OCI-LY1 (cell line): ENCODE results near the gene NACC2.

Experiments
- H2AFZ ChIP-seq: fragments of 200-600 bp; sonication (generic), shearing (Covaris generic); 2 replicates; pipeline ENCODE4 v1.6.0; 2014; ENCODE audit warnings: antibody characterized with exemption, mild to moderate bottlenecking, low read length
- H3F3A ChIP-seq: fragments of 200-600 bp; sonication (generic), shearing (Covaris generic); 2 replicates; pipeline ENCODE4 v1.6.0; 2014; ENCODE audit warnings: mild to moderate bottlenecking, antibody characterized with exemption, low read length, moderate library complexity; ENCODE audit not compliant: insufficient read depth
- H3K27ac ChIP-seq: fragments of 200-600 bp; sonication (generic); 2 replicates; pipeline ENCODE4 v1.5.1; 2014; ENCODE audit warnings: low read length, mixed run types, mild to moderate bottlenecking, low read depth; ENCODE audit not compliant: poor library complexity, severe bottlenecking
- H3K27me3 ChIP-seq: fragments of 200-600 bp; sonication (generic); 2 replicates; pipeline ENCODE4 v1.6.0; 2014; ENCODE audit warnings: antibody characterized with exemption, mild to moderate bottlenecking, low read length, moderate library complexity; ENCODE audit not compliant: insufficient read depth
- H3K36me3 ChIP-seq: fragments of 200-600 bp; sonication (generic); 2 replicates; pipeline ENCODE4 v1.6.1; 2014; ENCODE audit warnings: mild to moderate bottlenecking, antibody characterized with exemption, low read length, moderate library complexity, mixed read lengths; ENCODE audit not compliant: insufficient read depth
- H3K4me1 ChIP-seq: fragments of 200-600 bp; sonication (generic); 2 replicates; pipeline ENCODE4 v1.5.1; 2014; ENCODE audit warnings: mild to moderate bottlenecking, low read length, moderate library complexity; ENCODE audit not compliant: insufficient read depth, severe bottlenecking
- H3K4me2 ChIP-seq: fragments of 200-600 bp; sonication (generic), shearing (Covaris generic); 2 replicates; pipeline ENCODE4 v1.6.1; 2014; ENCODE audit warnings: low read length
- H3K4me3 ChIP-seq: fragments of 200-600 bp; sonication (generic); 2 replicates; pipeline ENCODE4 v1.5.1; 2014; ENCODE audit warnings: low read length, low read depth, mild to moderate bottlenecking, mixed read lengths; ENCODE audit not compliant: poor library complexity, severe bottlenecking
- H3K79me2 ChIP-seq: fragments of 200-600 bp; shearing (Covaris generic); 2 replicates; pipeline ENCODE4 v1.6.1; 2016; ENCODE audit warnings: mixed run types, low read length, mixed read lengths; ENCODE audit not compliant: insufficient read depth
- H3K9ac ChIP-seq: fragments of 200-600 bp; sonication (generic), shearing (Covaris generic); 2 replicates; pipeline ENCODE4 v1.6.1; 2014; ENCODE audit warnings: mild to moderate bottlenecking, low read length, mixed read lengths
- H3K9me2 ChIP-seq: fragments of 200-600 bp; sonication (generic), shearing (Covaris generic); 2 replicates; pipeline ENCODE4 v1.6.1; 2014; ENCODE audit warnings: low read depth, mild to moderate bottlenecking, low read length, mixed read lengths
- H3K9me3 ChIP-seq: fragments of 200-600 bp; shearing (Covaris generic); 2 replicates; pipeline ENCODE4 v1.6.1; 2014; ENCODE audit warnings: low read length, mixed read lengths
- H4K20me1 ChIP-seq: fragments of 200-600 bp; sonication (generic), shearing (Covaris generic); 2 replicates; pipeline ENCODE4 v1.6.0; 2016; ENCODE audit warnings: mild to moderate bottlenecking, low read length; ENCODE audit not compliant: insufficient read depth
- CTCF ChIP-seq: fragments of 200-600 bp; sonication (generic), shearing (Covaris generic); IDR thresholded peaks from 2 replicates; pipeline ENCODE4 v1.5.1; 2017; ENCODE audit warnings: mild to moderate bottlenecking, antibody characterized with exemption, low read length, moderate library complexity, mixed read lengths
- EZH2 ChIP-seq: fragments of 200-600 bp; sonication (generic), shearing (Covaris generic); IDR thresholded peaks from 2 replicates; pipeline ENCODE4 v1.8.0; 2017; ENCODE audit warnings: borderline replicate concordance, mixed run types, mild to moderate bottlenecking, antibody characterized with exemption, low read length, moderate library complexity, mixed read lengths

Gene NACC2

GRCh38 chr9:136013116-136013515, 82.0 kb downstream of the NACC2 start:
- Histone ChIP-seq H3K4me2 (peak overlapping the region; percentile 35), H3K9me3 (no peaks in the 10 kb centered on the region), H3F3A (no peaks in the 10 kb centered on the region), H2AFZ (no peak overlapping the region), H3K9me2 (no peaks in the 10 kb centered on the region), H4K20me1 (no peaks in the 10 kb centered on the region), H3K27me3 (peaks cover 5% of the 10 kb centered on the region; the same call in 1 of the 2 replicates), H3K9ac (no peak overlapping the region), H3K27ac (peak overlapping the region; percentile 87), H3K4me1 (peaks cover 23% of the 10 kb centered on the region), H3K79me2 (no peaks in the 10 kb centered on the region), H3K36me3 (no peaks in the 10 kb centered on the region), H3K4me3 (no peak overlapping the region)
- TF ChIP-seq CTCF = no peak
- TF ChIP-seq EZH2 = no peak

GRCh38 chr9:136012651-136013050, 82.4 kb downstream of the NACC2 start:
- Histone ChIP-seq H3K27me3 (peaks cover 5% of the 10 kb centered on the region; the same call in 1 of the 2 replicates), H3K79me2 (no peaks in the 10 kb centered on the region), H3K4me2 (peak overlapping the region; percentile 66), H3K9me3 (no peaks in the 10 kb centered on the region), H3K9me2 (no peaks in the 10 kb centered on the region), H3K36me3 (no peaks in the 10 kb centered on the region), H3K4me1 (peaks cover 23% of the 10 kb centered on the region), H3K4me3 (peak overlapping the region; percentile 32), H3F3A (no peaks in the 10 kb centered on the region), H3K9ac (peak overlapping the region; percentile 58; the same call in 1 of the 2 replicates), H2AFZ (no peak overlapping the region), H4K20me1 (no peaks in the 10 kb centered on the region), H3K27ac (peak overlapping the region; percentile 87)
- TF ChIP-seq EZH2 = no peak
- no peak for TF ChIP-seq CTCF

GRCh38 chr9:136011703-136012496, 83.2 kb downstream of the NACC2 start:
- no peaks in the 10 kb centered on the region for H3K9me2 ChIP-seq
- no peak for TF ChIP-seq CTCF
- no peaks in the 10 kb centered on the region for H4K20me1 ChIP-seq

More at GRCh38 chr9:136011703-136012496, 83.2 kb downstream of the NACC2 start:
- Histone ChIP-seq H3K27ac (peak overlapping the region; percentile 87), H3K9me3 (no peaks in the 10 kb centered on the region), H3K4me3 (peak overlapping the region; percentile 32), H3K27me3 (peaks cover 8% of the 10 kb centered on the region; the same call in 1 of the 2 replicates), H3K4me1 (peaks cover 23% of the 10 kb centered on the region), H3K4me2 (peak overlapping the region; percentile 66), H3K36me3 (no peaks in the 10 kb centered on the region), H2AFZ (no peak overlapping the region), H3F3A (no peaks in the 10 kb centered on the region), H3K9ac (peak overlapping the region; percentile 58), H3K79me2 (no peaks in the 10 kb centered on the region)
